GM23338 (cell line): ENCODE measurements around the gene LPA. TPM values are rescaled to one million over a fixed set of nuclear protein-coding genes. Genes with fewer than 3 reads are reported as not detected.
A peak's percentile ranks its signal among the peaks of the same experiment; 100 is the strongest.

ENCODE experiments used
- ATAC-seq: fragments of 200-7000 bp; cut with Tn5 transposase; 3 replicates; pipeline ENCODE4 v1.9.1; 2020
- DNase-seq: peaks from one replicate; pipeline ENCODE4 v3.0.0-alpha.2; 2015; ENCODE audit warnings: low spot score
- H2AFZ ChIP-seq: fragments of 200-600 bp; sonication (generic); 2 replicates; pipeline ENCODE4 v1.8.0; 2016; ENCODE audit warnings: antibody characterized with exemption, mild to moderate bottlenecking, moderate library complexity
- H3F3A ChIP-seq: fragments of 200-600 bp; sonication (generic); replicated peaks from 2 replicates; pipeline ENCODE4 v1.8.0; 2017; ENCODE audit warnings: antibody characterized with exemption, mixed run types, low read depth
- H3K27ac ChIP-seq: fragments of 200-600 bp; sonication (generic); 2 replicates; pipeline ENCODE4 v1.6.1; 2016; ENCODE audit warnings: low read depth
- H3K27me3 ChIP-seq: fragments of 200-600 bp; sonication (generic); 2 replicates; pipeline ENCODE4 v1.8.0; 2016; ENCODE audit warnings: mild to moderate bottlenecking, mixed run types, moderate library complexity; ENCODE audit not compliant: insufficient read depth
- H3K36me3 ChIP-seq: fragments of 200-600 bp; sonication (generic); 2 replicates; pipeline ENCODE4 v1.8.0; 2016; ENCODE audit warnings: mild to moderate bottlenecking; ENCODE audit not compliant: insufficient read depth
- H3K4me1 ChIP-seq: fragments of 200-600 bp; sonication (generic); 2 replicates; pipeline ENCODE4 v1.8.0; 2016; ENCODE audit warnings: mild to moderate bottlenecking, moderate library complexity; ENCODE audit not compliant: insufficient read depth
- H3K4me2 ChIP-seq: fragments of 200-600 bp; sonication (generic); 2 replicates; pipeline ENCODE4 v1.7.1; 2017; ENCODE audit warnings: mixed run types
- H3K4me3 ChIP-seq: fragments of 200-600 bp; sonication (generic); 2 replicates; pipeline ENCODE4 v1.6.1; 2016; ENCODE audit warnings: mixed run types
- H3K79me2 ChIP-seq: fragments of 200-600 bp; sonication (generic); replicated peaks from 2 replicates; pipeline ENCODE4 v1.8.0; 2017; ENCODE audit warnings: mild to moderate bottlenecking; ENCODE audit not compliant: insufficient read depth
- H3K9me2 ChIP-seq: fragments of 200-600 bp; sonication (generic); 2 replicates; pipeline ENCODE4 v1.8.0; 2017; ENCODE audit not compliant: insufficient read depth
- H4K20me1 ChIP-seq: fragments of 200-600 bp; sonication (generic); replicated peaks from 2 replicates; pipeline ENCODE4 v1.8.0; 2017; ENCODE audit warnings: mild to moderate bottlenecking; ENCODE audit not compliant: insufficient read depth
- H3K27ac Mint-ChIP-seq: 2 replicates; pipeline ENCODE4 v1.8.0; 2020; ENCODE audit warnings: inconsistent platforms, mild to moderate bottlenecking, moderate library complexity, mixed read lengths
- H3K27me3 Mint-ChIP-seq: 3 replicates; pipeline ENCODE4 v1.8.0; 2022; ENCODE audit warnings: low read depth, mild to moderate bottlenecking, moderate library complexity, mixed read lengths, inconsistent platforms; ENCODE audit not compliant: insufficient read depth, poor library complexity
- H3K36me3 Mint-ChIP-seq: 3 replicates; pipeline ENCODE4 v1.8.0; 2021; ENCODE audit warnings: low read depth, mild to moderate bottlenecking, inconsistent platforms, moderate library complexity, mixed read lengths
- H3K4me1 Mint-ChIP-seq: 3 replicates; pipeline ENCODE4 v1.8.0; 2020; ENCODE audit warnings: mild to moderate bottlenecking, inconsistent platforms, mixed read lengths
- H3K4me3 Mint-ChIP-seq: 3 replicates; pipeline ENCODE4 v1.8.0; 2021; ENCODE audit warnings: moderate library complexity, mild to moderate bottlenecking, inconsistent platforms, mixed read lengths
- H3K9me3 Mint-ChIP-seq: 3 replicates; pipeline ENCODE4 v1.8.0; 2020; ENCODE audit warnings: moderate library complexity, mild to moderate bottlenecking, inconsistent platforms, mixed read lengths
- CREB1 ChIP-seq: fragments of 250-450 bp; sonication (Bioruptor Pico); IDR thresholded peaks from 2 replicates; pipeline ENCODE4 v1.5.0; 2020; ENCODE audit warnings: low read depth, mild to moderate bottlenecking, moderate library complexity
- EZH2 ChIP-seq: fragments of 200-600 bp; sonication (generic); IDR thresholded peaks from one replicate; pipeline ENCODE4 v1.8.0; 2017; ENCODE audit warnings: antibody characterized with exemption, mild to moderate bottlenecking, low read depth; ENCODE audit not compliant: unreplicated experiment
- EZH2phosphoT487 ChIP-seq: fragments of 200-600 bp; sonication (generic); IDR thresholded peaks from one replicate; pipeline ENCODE4 v1.8.1; 2018; ENCODE audit warnings: antibody characterized with exemption; ENCODE audit not compliant: unreplicated experiment
- NANOG ChIP-seq: IDR thresholded peaks from 2 replicates; pipeline ENCODE4 v1.6.1; 2016; ENCODE audit warnings: antibody characterized with exemption, borderline replicate concordance
- POLR2AphosphoS5 ChIP-seq: IDR thresholded peaks from 2 replicates; pipeline ENCODE4 v1.6.1; 2016; ENCODE audit warnings: antibody characterized with exemption, low read depth
- STAT1 ChIP-seq: IDR thresholded peaks from one replicate; pipeline ENCODE4 v1.6.1; 2016; ENCODE audit warnings: antibody characterized with exemption; ENCODE audit not compliant: unreplicated experiment
- ZNF114 ChIP-seq: fragments of 250-450 bp; sonication (Bioruptor Pico); IDR thresholded peaks from 2 replicates; pipeline ENCODE4 v1.5.0; 2020; ENCODE audit warnings: mild to moderate bottlenecking, moderate library complexity
- ZNF331 ChIP-seq: fragments of 250-450 bp; sonication (Bioruptor Pico); IDR thresholded peaks from 2 replicates; pipeline ENCODE4 v1.5.0; 2020; ENCODE audit warnings: low read depth, mild to moderate bottlenecking, moderate library complexity
- polyA plus RNA-seq: library from polyadenylated mRNA; unstranded; fragments of >200 nt; fragmentation: Nextera tagmentation; extraction: Ambion mirVana; gene quantifications from 2 replicates; pipeline ENCODE4 v1.2.1, GENCODE V29; 2016
- total RNA-seq: library from RNA; depleted of rRNA; stranded (reverse); fragments of >200 nt; shearing (Covaris generic); gene quantifications from 2 replicates; pipeline ENCODE4 v1.2.3, GENCODE V29; 2014
- TF ChIP-seq, protein P1 (sequence below), 2 experiments: fragments of 200-600 bp in 1 of 2; sonication (generic) in 1 of 2; conservative IDR thresholded peaks; 2 replicates each; pipeline versions ENCODE4 v1.5.1 to v1.6.1; 2016 to 2017; ENCODE audit warnings: antibody characterized with exemption in 2 of 2, low read depth in 2 of 2, mild to moderate bottlenecking in 2 of 2, moderate library complexity in 1 of 2

Gene LPA
- total and polyA plus RNA-seq, 2 experiments from 2014 or later = 0.17 TPM; not detected in 1

DNA sequence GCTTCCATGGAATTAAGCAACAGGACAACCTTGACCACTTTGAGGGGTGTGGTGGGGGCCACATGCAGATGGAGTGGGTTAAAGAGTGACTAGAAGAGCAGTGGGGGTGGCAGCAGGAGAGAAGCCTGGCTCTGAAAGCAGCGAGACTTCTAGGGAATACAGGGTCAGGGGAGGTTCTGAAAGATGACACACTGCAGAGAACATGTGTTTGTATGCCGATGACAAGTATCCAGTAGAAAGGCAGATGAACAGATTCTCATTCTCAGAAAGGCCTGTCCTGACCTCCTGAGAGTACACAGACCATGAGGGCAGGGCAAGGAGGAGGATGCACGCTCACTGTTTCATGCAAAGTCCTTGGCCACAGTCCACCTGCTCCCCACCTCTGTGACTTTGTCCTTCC, 2.9 kb downstream of the LPA start:
- no peak overlapping the region for H3K27ac Mint-ChIP-seq
- H2AFZ ChIP-seq = 0 out of 2 replicates have a peak overlapping the region, but pooled peaks have one; percentile 9
- H3F3A ChIP-seq = no peaks in the 10 kb centered on the region
- no peaks in the 10 kb centered on the region for H3K79me2 ChIP-seq
- H3K4me3 Mint-ChIP-seq = no peak overlapping the region
- no peaks in the 10 kb centered on the region for H3K27me3 ChIP-seq
- no peaks in the 10 kb centered on the region for H3K36me3 ChIP-seq
- ATAC-seq = no peak
- H3K9me3 Mint-ChIP-seq = peaks cover 22% of the 10 kb centered on the region
- H3K4me1 Mint-ChIP-seq = peaks cover 16% of the 10 kb centered on the region
- H3K4me3 ChIP-seq = no peak overlapping the region
- TF ChIP-seq STAT1 = no peak
- TF ChIP-seq, protein P1, sequence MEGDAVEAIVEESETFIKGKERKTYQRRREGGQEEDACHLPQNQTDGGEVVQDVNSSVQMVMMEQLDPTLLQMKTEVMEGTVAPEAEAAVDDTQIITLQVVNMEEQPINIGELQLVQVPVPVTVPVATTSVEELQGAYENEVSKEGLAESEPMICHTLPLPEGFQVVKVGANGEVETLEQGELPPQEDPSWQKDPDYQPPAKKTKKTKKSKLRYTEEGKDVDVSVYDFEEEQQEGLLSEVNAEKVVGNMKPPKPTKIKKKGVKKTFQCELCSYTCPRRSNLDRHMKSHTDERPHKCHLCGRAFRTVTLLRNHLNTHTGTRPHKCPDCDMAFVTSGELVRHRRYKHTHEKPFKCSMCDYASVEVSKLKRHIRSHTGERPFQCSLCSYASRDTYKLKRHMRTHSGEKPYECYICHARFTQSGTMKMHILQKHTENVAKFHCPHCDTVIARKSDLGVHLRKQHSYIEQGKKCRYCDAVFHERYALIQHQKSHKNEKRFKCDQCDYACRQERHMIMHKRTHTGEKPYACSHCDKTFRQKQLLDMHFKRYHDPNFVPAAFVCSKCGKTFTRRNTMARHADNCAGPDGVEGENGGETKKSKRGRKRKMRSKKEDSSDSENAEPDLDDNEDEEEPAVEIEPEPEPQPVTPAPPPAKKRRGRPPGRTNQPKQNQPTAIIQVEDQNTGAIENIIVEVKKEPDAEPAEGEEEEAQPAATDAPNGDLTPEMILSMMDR (conservative IDR thresholded peaks at IDR 0.05; ENCODE audit: low read depth in 2 of 2) = no peak
- no peak for TF ChIP-seq EZH2
- no peak for TF ChIP-seq CREB1 (CRISPR knock-in tag)
- no peak for TF ChIP-seq EZH2phosphoT487
- TF ChIP-seq POLR2AphosphoS5 = no peak
- TF ChIP-seq ZNF331 (CRISPR knock-in tag) = no peak
- no peak for TF ChIP-seq NANOG
- H3K4me2 ChIP-seq = no peak overlapping the region
- H3K27me3 Mint-ChIP-seq = peaks cover 9% of the 10 kb centered on the region
- peaks cover 8% of the 10 kb centered on the region; the same call in 2 of the 3 replicates for H3K36me3 Mint-ChIP-seq
- H3K4me1 ChIP-seq = peaks cover 9% of the 10 kb centered on the region
- no peaks in the 10 kb centered on the region for H4K20me1 ChIP-seq
- H3K27ac ChIP-seq = no peak overlapping the region
- H3K9me2 ChIP-seq = no peaks in the 10 kb centered on the region
- no peak for DNase-seq

DNA sequence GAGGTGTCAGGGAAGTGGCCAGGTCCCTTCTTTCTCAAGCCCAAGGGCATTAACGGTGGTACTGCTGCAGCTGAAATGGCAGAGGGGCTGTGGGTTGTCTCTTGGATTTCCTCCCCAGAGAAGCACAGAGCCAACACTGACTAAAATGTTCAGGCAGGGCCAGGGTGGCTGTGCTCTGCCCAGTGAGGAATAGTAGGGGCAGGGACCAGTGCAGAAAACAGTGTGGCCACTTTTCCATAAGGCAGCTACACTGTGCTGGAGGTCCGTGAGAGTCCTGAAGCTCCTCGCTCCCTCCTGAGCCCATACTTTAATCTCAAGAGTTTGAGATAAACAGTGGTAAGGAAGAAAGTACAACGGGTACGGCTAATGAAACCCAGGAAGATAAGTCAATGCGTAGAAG, 4.5 kb downstream of the LPA start:
- peaks cover 34% of the 10 kb centered on the region for H3K9me3 Mint-ChIP-seq
- H3K4me3 Mint-ChIP-seq = no peak overlapping the region
- Histone ChIP-seq H2AFZ (no peak overlapping the region), H3K4me2 (no peak overlapping the region), H3K27ac (no peak overlapping the region), H3K9me2 (no peaks in the 10 kb centered on the region), H3K36me3 (no peaks in the 10 kb centered on the region), H3K4me3 (no peak overlapping the region), H3K4me1 (peaks cover 9% of the 10 kb centered on the region), H4K20me1 (no peaks in the 10 kb centered on the region), H3K79me2 (no peaks in the 10 kb centered on the region), H3F3A (no peaks in the 10 kb centered on the region), H3K27me3 (no peaks in the 10 kb centered on the region)
- peaks cover 11% of the 10 kb centered on the region; the same call in 2 of the 3 replicates for H3K36me3 Mint-ChIP-seq
- TF ChIP-seq EZH2phosphoT487 (no peak), ZNF114 (no peak), ZNF331 (CRISPR knock-in tag) (no peak)
- TF ChIP-seq, protein P1 (conservative IDR thresholded peaks at IDR 0.05; ENCODE audit: low read depth in 2 of 2) = no peak
- peaks cover 16% of the 10 kb centered on the region for H3K4me1 Mint-ChIP-seq
- peaks cover 8% of the 10 kb centered on the region for H3K27me3 Mint-ChIP-seq
- DNase-seq (no peak), ATAC-seq (no peak)
- no peak overlapping the region for H3K27ac Mint-ChIP-seq
